HepG2 (cell line): ENCODE measurements around the gene TFG. TPM values are rescaled to one million over a fixed set of nuclear protein-coding genes. Genes with fewer than 3 reads are reported as not detected.

Experiments
- ARNT2 ChIP-seq: sonication (generic); formaldehyde crosslinking; IDR thresholded peaks from 2 replicates; pipeline ENCODE4 v1.8.0; 2022; ENCODE audit warnings: mild to moderate bottlenecking, low read depth, missing genetic modification reagents, moderate library complexity
- ATF7-NPFF ChIP-seq: sonication (generic); formaldehyde crosslinking; IDR thresholded peaks from 2 replicates; pipeline ENCODE4 v1.8.1; 2023; ENCODE audit warnings: mild to moderate bottlenecking, low read depth, missing genetic modification reagents, moderate library complexity
- FIP1L1 ChIP-seq: fragments of 200-400 bp; formaldehyde crosslinking; IDR thresholded peaks from 2 replicates; pipeline ENCODE4 v1.6.1; 2018; ENCODE audit warnings: low read depth, mild to moderate bottlenecking, low read length, moderate library complexity, borderline replicate concordance; ENCODE audit not compliant: insufficient read depth
- GMEB1 ChIP-seq: sonication (generic); formaldehyde crosslinking; IDR thresholded peaks from 2 replicates; pipeline ENCODE4 v1.5.1; 2020; ENCODE audit warnings: missing genetic modification reagents, mild to moderate bottlenecking, borderline replicate concordance
- JARID2 ChIP-seq: sonication (generic); formaldehyde crosslinking; IDR thresholded peaks from 2 replicates; pipeline ENCODE4 v1.8.1; 2023; ENCODE audit warnings: missing genetic modification reagents, inconsistent platforms; ENCODE audit not compliant: insufficient replicate concordance
- MIER2 ChIP-seq: IDR thresholded peaks from 2 replicates; pipeline ENCODE4 v1.6.1; 2016; ENCODE audit warnings: missing biosample characterization, missing genetic modification reagents
- MXD4 ChIP-seq: IDR thresholded peaks from 2 replicates; pipeline ENCODE4 v1.6.1; 2016; ENCODE audit warnings: mild to moderate bottlenecking, missing biosample characterization, missing genetic modification reagents
- PAX8 ChIP-seq: sonication (generic); formaldehyde crosslinking; IDR thresholded peaks from 2 replicates; pipeline ENCODE4 v1.8.0; 2022; ENCODE audit warnings: mild to moderate bottlenecking, missing genetic modification reagents, borderline replicate concordance
- RARG ChIP-seq: sonication (generic); formaldehyde crosslinking; IDR thresholded peaks from 2 replicates; pipeline ENCODE4 v1.4.0; 2020; ENCODE audit warnings: low read depth, mild to moderate bottlenecking, missing genetic modification reagents
- SNAPC2 ChIP-seq: sonication (generic); formaldehyde crosslinking; IDR thresholded peaks from 2 replicates; pipeline ENCODE4 v1.8.1; 2022; ENCODE audit warnings: mild to moderate bottlenecking, missing genetic modification reagents
- TOE1 ChIP-seq: sonication (generic); formaldehyde crosslinking; IDR thresholded peaks from 2 replicates; pipeline ENCODE4 v1.4.0; 2020; ENCODE audit warnings: mild to moderate bottlenecking, missing genetic modification reagents
- TRIM24 ChIP-seq: sonication (generic); formaldehyde crosslinking; IDR thresholded peaks from 2 replicates; pipeline ENCODE4 v1.8.0; 2022; ENCODE audit warnings: mild to moderate bottlenecking, missing genetic modification reagents
- ZNF205 ChIP-seq: IDR thresholded peaks from 2 replicates; pipeline ENCODE4 v1.6.1; 2018; ENCODE audit warnings: missing biosample characterization, missing genetic modification reagents
- ZNF337 ChIP-seq: sonication (generic); formaldehyde crosslinking; IDR thresholded peaks from 2 replicates; pipeline ENCODE4 v1.5.1; 2020; ENCODE audit warnings: missing genetic modification reagents, low read depth, mild to moderate bottlenecking, borderline replicate concordance
- ZNF343 ChIP-seq: sonication (generic); formaldehyde crosslinking; IDR thresholded peaks from 2 replicates; pipeline ENCODE4 v1.4.0; 2020; ENCODE audit warnings: mild to moderate bottlenecking, missing genetic modification reagents
- ZNF44 ChIP-seq: sonication (generic); formaldehyde crosslinking; IDR thresholded peaks from 2 replicates; pipeline ENCODE4 v1.5.1; 2020; ENCODE audit warnings: mild to moderate bottlenecking, missing genetic modification reagents
- ZNF639 ChIP-seq: conservative IDR thresholded peaks from 2 replicates; pipeline ENCODE4 v1.6.1; 2018; ENCODE audit warnings: missing genetic modification reagents
- polyA plus RNA-seq, 8 experiments: library from polyadenylated mRNA; depleted of rRNA in 3 of 8; stranded (reverse) in 7 of 8; unstranded in 1 of 8; fragments of >200 nt; fragmentation: Illumina TruSeq in 4 of 8; extraction: Trizol in 4 of 8; gene quantifications; 2 replicates each; pipeline versions ENCODE4 v1.2.1 to v1.2.3, GENCODE V29; 2011 to 2016; ENCODE audit warnings: low read depth in 4 of 8, missing spikeins in 1 of 8, mixed read lengths in 1 of 8; ENCODE audit not compliant: insufficient read depth in 1 of 8
- total RNA-seq, 5 experiments: library from RNA; depleted of rRNA; stranded (reverse); fragments of >200 nt; fragmentation: Illumina TruSeq; extraction: Trizol; gene quantifications; 2 replicates each; pipeline ENCODE4 v1.2.3, GENCODE V29; 2016; ENCODE audit warnings: low read depth in 1 of 5
- TF ChIP-seq, protein P1 (sequence below): sonication (generic); formaldehyde crosslinking; IDR thresholded peaks from 2 replicates; pipeline ENCODE4 v1.4.0; 2020; ENCODE audit warnings: missing genetic modification reagents, borderline replicate concordance
- TF ChIP-seq, protein P2 (sequence below): sonication (generic); formaldehyde crosslinking; IDR thresholded peaks from 2 replicates; pipeline ENCODE4 v1.4.0; 2020; ENCODE audit warnings: missing genetic modification reagents

The TFG gene
- total and polyA plus RNA-seq, 2 of the 13 experiments (the other 11 are each of a cell fraction or from before 2014, with no cell fraction given) = 53.6 to 71.7 TPM

GRCh38 chr3:100708989-100709841 lies at the start of gene TFG (continued):
- TF ChIP-seq, protein P1, sequence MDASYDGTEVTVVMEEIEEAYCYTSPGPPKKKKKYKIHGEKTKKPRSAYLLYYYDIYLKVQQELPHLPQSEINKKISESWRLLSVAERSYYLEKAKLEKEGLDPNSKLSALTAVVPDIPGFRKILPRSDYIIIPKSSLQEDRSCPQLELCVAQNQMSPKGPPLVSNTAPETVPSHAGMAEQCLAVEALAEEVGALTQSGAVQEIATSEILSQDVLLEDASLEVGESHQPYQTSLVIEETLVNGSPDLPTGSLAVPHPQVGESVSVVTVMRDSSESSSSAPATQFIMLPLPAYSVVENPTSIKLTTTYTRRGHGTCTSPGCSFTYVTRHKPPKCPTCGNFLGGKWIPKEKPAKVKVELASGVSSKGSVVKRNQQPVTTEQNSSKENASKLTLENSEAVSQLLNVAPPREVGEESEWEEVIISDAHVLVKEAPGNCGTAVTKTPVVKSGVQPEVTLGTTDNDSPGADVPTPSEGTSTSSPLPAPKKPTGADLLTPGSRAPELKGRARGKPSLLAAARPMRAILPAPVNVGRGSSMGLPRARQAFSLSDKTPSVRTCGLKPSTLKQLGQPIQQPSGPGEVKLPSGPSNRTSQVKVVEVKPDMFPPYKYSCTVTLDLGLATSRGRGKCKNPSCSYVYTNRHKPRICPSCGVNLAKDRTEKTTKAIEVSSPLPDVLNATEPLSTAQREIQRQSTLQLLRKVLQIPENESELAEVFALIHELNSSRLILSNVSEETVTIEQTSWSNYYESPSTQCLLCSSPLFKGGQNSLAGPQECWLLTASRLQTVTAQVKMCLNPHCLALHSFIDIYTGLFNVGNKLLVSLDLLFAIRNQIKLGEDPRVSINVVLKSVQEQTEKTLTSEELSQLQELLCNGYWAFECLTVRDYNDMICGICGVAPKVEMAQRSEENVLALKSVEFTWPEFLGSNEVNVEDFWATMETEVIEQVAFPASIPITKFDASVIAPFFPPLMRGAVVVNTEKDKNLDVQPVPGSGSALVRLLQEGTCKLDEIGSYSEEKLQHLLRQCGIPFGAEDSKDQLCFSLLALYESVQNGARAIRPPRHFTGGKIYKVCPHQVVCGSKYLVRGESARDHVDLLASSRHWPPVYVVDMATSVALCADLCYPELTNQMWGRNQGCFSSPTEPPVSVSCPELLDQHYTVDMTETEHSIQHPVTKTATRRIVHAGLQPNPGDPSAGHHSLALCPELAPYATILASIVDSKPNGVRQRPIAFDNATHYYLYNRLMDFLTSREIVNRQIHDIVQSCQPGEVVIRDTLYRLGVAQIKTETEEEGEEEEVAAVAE (CRISPR knock-in tag) = no peak
- peak; percentile 71; the same call in 1 of the 2 replicates for TF ChIP-seq TOE1 (CRISPR knock-in tag)
- TF ChIP-seq PAX8 (CRISPR knock-in tag) = no peak
- no peak for TF ChIP-seq RARG (CRISPR knock-in tag)
- TF ChIP-seq FIP1L1 = no peak
- no peak for TF ChIP-seq ZNF337 (CRISPR knock-in tag)
- no peak for TF ChIP-seq TRIM24 (CRISPR knock-in tag)
- peak; percentile 61; the same call in 1 of the 2 replicates for TF ChIP-seq ZNF343 (CRISPR knock-in tag)
- TF ChIP-seq ZNF205 (CRISPR knock-in tag) = no peak
- peak; percentile 85; the same call in 1 of the 2 replicates for TF ChIP-seq SNAPC2 (CRISPR knock-in tag)
- TF ChIP-seq, protein P2, sequence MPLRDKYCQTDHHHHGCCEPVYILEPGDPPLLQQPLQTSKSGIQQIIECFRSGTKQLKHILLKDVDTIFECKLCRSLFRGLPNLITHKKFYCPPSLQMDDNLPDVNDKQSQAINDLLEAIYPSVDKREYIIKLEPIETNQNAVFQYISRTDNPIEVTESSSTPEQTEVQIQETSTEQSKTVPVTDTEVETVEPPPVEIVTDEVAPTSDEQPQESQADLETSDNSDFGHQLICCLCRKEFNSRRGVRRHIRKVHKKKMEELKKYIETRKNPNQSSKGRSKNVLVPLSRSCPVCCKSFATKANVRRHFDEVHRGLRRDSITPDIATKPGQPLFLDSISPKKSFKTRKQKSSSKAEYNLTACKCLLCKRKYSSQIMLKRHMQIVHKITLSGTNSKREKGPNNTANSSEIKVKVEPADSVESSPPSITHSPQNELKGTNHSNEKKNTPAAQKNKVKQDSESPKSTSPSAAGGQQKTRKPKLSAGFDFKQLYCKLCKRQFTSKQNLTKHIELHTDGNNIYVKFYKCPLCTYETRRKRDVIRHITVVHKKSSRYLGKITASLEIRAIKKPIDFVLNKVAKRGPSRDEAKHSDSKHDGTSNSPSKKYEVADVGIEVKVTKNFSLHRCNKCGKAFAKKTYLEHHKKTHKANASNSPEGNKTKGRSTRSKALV (CRISPR knock-in tag) = no peak
- TF ChIP-seq ZNF44 (CRISPR knock-in tag) = no peak
- no peak; the same call in none of the 2 replicates for TF ChIP-seq MIER2 (CRISPR knock-in tag)
- TF ChIP-seq ZNF639 (CRISPR knock-in tag) = no peak
- no peak for TF ChIP-seq JARID2
- TF ChIP-seq ATF7-NPFF (CRISPR knock-in tag) = peak; percentile 90
- peak; percentile 68; the same call in 1 of the 2 replicates for TF ChIP-seq MXD4 (CRISPR knock-in tag)
- peak; percentile 92 for TF ChIP-seq GMEB1 (CRISPR knock-in tag)
- TF ChIP-seq ARNT2 (CRISPR knock-in tag) = peak; percentile 93
